Endothelial cell of umbilical vein (primary cell): ENCODE results near the gene SORCS2. TPM values are rescaled to one million over a fixed set of nuclear protein-coding genes. Genes with fewer than 3 reads are reported as not detected.

Experiments used
- BruUV-seq: library from RNA; stranded (reverse); fragments of 400-500 nt; replicated peaks from 2 replicates; lab custom pipeline; 2021; lab: Mats Ljungman, UMichigan
- CTCF ChIA-PET: fragments of 300-600, 350-600 bp; sonication (Branson Sonifier 250); formaldehyde crosslinking; loops from one replicate; lab custom pipeline; 2021; ENCODE audit warnings: antibody characterized with exemption, inconsistent platforms; lab: Charles Lee
- POLR2A ChIA-PET: fragments of 300-600, 350-600 bp; sonication (Branson Sonifier 250); formaldehyde crosslinking; loops from one replicate; lab custom pipeline; 2021; ENCODE audit warnings: antibody characterized with exemption, inconsistent platforms; lab: Charles Lee
- DNase-seq: peaks from one replicate; pipeline ENCODE4 v3.0.0-alpha.2; 2011; ENCODE audit warnings: low read depth, low spot score
- FAIRE-seq: peaks from 2 replicates; lab custom pipeline; 2011; peaks lifted over from hg19 to GRCh38; lab: Jason Lieb, UNC
- H2AFZ ChIP-seq: 2 replicates; pipeline ENCODE4 v1.6.0; 2012; ENCODE audit warnings: low read depth, low read length, control low read depth, inconsistent platforms
- H3K27ac ChIP-seq: 2 replicates; pipeline ENCODE4 v1.5.1; 2011; ENCODE audit warnings: low read depth, mild to moderate bottlenecking, control low read depth, low read length, moderate library complexity; ENCODE audit not compliant: insufficient read depth
- H3K27me3 ChIP-seq, 2 experiments: 2 replicates each; pipeline versions ENCODE4 v1.6.0 to v1.6.1; 2011; ENCODE audit warnings: low read length in 2 of 2, mixed read lengths in 1 of 2; ENCODE audit not compliant: control insufficient read depth in 2 of 2, insufficient read depth in 2 of 2
- H3K36me3 ChIP-seq, 2 experiments: 2 replicates in 1 of 2; 3 replicates in 1 of 2; pipeline ENCODE4 v1.5.1; 2011; ENCODE audit warnings: low read length in 2 of 2, mild to moderate bottlenecking in 1 of 2, moderate library complexity in 1 of 2; ENCODE audit not compliant: control insufficient read depth in 2 of 2, insufficient read depth in 2 of 2; ENCODE audit errors: extremely low read depth in 1 of 2
- H3K4me1 ChIP-seq: 3 replicates; pipeline ENCODE4 v1.5.1; 2011; ENCODE audit warnings: mild to moderate bottlenecking, low read length; ENCODE audit not compliant: control insufficient read depth, insufficient read depth; ENCODE audit errors: extremely low read depth
- H3K4me2 ChIP-seq: 2 replicates; pipeline ENCODE4 v1.6.1; 2011; ENCODE audit warnings: low read length, control low read depth, mixed read lengths; ENCODE audit not compliant: insufficient read depth
- H3K4me3 ChIP-seq, 3 experiments: fragments of 200-600 bp in 1 of 3; sonication (generic), shearing (Covaris generic) in 1 of 3; replicated peaks in 1 of 3; 2 replicates each; pipeline ENCODE4 v1.5.1; 2011 to 2016; ENCODE audit warnings: control low read depth in 3 of 3, low read length in 3 of 3, mild to moderate bottlenecking in 2 of 3, inconsistent platforms in 1 of 3, low read depth in 1 of 3, moderate library complexity in 1 of 3; ENCODE audit not compliant: insufficient read depth in 1 of 3
- H3K79me2 ChIP-seq: 2 replicates; pipeline ENCODE4 v1.6.0; 2012; ENCODE audit warnings: low read length, inconsistent platforms; ENCODE audit not compliant: control insufficient read depth, insufficient read depth
- H3K9ac ChIP-seq: replicated peaks from 2 replicates; pipeline ENCODE3; 2011; ENCODE audit warnings: low read length, control low read depth; ENCODE audit not compliant: insufficient read depth; ENCODE audit errors: extremely low read depth
- H3K9me1 ChIP-seq: replicated peaks from 3 replicates; pipeline ENCODE4 v1.6.0; 2011; ENCODE audit warnings: mild to moderate bottlenecking, low read length; ENCODE audit not compliant: control insufficient read depth, insufficient read depth; ENCODE audit errors: extremely low read depth
- H3K9me3 ChIP-seq: replicated peaks from 2 replicates; pipeline ENCODE4 v1.5.1; 2012; ENCODE audit warnings: low read length, inconsistent platforms; ENCODE audit not compliant: control insufficient read depth, insufficient read depth
- H4K20me1 ChIP-seq: replicated peaks from 2 replicates; pipeline ENCODE3; 2011; ENCODE audit warnings: mild to moderate bottlenecking, low read length; ENCODE audit not compliant: control insufficient read depth, insufficient read depth; ENCODE audit errors: extremely low read depth
- EZH2 ChIP-seq: IDR thresholded peaks from 2 replicates; pipeline ENCODE4 v1.6.1; 2012; ENCODE audit warnings: borderline replicate concordance, low read depth, mild to moderate bottlenecking, moderate library complexity, low read length, inconsistent platforms; ENCODE audit not compliant: severe bottlenecking
- FOS ChIP-seq: IDR thresholded peaks from 2 replicates; pipeline ENCODE4 v1.6.1; 2011; ENCODE audit warnings: mild to moderate bottlenecking, low read length, moderate library complexity, borderline replicate concordance; ENCODE audit not compliant: insufficient read depth
- GATA2 ChIP-seq: IDR thresholded peaks from 2 replicates; pipeline ENCODE4 v1.7.0; 2011; ENCODE audit warnings: low read depth, mild to moderate bottlenecking, moderate library complexity, mixed read lengths, low read length; ENCODE audit not compliant: insufficient read length, insufficient read depth
- JUN ChIP-seq: IDR thresholded peaks from 2 replicates; pipeline ENCODE4 v1.6.1; 2011; ENCODE audit warnings: borderline replicate concordance, low read depth; ENCODE audit not compliant: insufficient read length, insufficient read depth
- MYC ChIP-seq: IDR thresholded peaks from one replicate; pipeline ENCODE4 v1.6.1; 2011; ENCODE audit warnings: mild to moderate bottlenecking, low read depth, low read length
- POLR2A ChIP-seq: IDR thresholded peaks from 2 replicates; pipeline ENCODE4 v1.6.1; 2012; ENCODE audit warnings: low read depth, mild to moderate bottlenecking, control low read depth, low read length
- POLR2AphosphoS5 ChIP-seq: IDR thresholded peaks from 2 replicates; pipeline ENCODE4 v1.6.1; 2012; ENCODE audit warnings: low read depth, mild to moderate bottlenecking, control low read depth, low read length, moderate library complexity; ENCODE audit not compliant: insufficient read depth
- dilution Hi-C: fragments of 300-500 bp; cut with MboI; formaldehyde crosslinking; loops from one replicate; pipeline ENCODE4 v1.15.0; 2019; ENCODE audit warnings: low sequenced_read_pairs; ENCODE audit not compliant: extremely low pct_ligation_motif_present
- intact Hi-C: fragments of 100-400 bp; cut with micrococcal nuclease; formaldehyde crosslinking; loops from one replicate; pipeline ENCODE4 v1.10.0; 2022
- polyA plus RNA-seq, 4 experiments: library from polyadenylated mRNA; depleted of rRNA in 3 of 4; stranded (reverse) in 3 of 4; unstranded in 1 of 4; fragments of >200 nt; gene quantifications; 2 replicates each; pipeline versions ENCODE4 v1.2.1 to v1.2.3, GENCODE V29; 2011 to 2012; ENCODE audit warnings: missing spikeins in 1 of 4
- total RNA-seq: library from RNA; stranded (reverse); gene quantifications from 2 replicates; pipeline ENCODE4 v1.2.3, GENCODE V29; 2021
- TF ChIP-seq, protein P1 (sequence below): IDR thresholded peaks from 2 replicates; pipeline ENCODE4 v1.6.1; 2011; ENCODE audit not compliant: insufficient read depth, insufficient read length
- TF ChIP-seq, protein P2 (sequence below), 2 donors: IDR thresholded peaks; 1 replicate in 1 of 2; 2 replicates in 1 of 2; pipeline ENCODE4 v1.5.1; 2011; ENCODE audit warnings: low read length in 2 of 2, mild to moderate bottlenecking in 2 of 2, moderate library complexity in 2 of 2, control low read depth in 1 of 2, inconsistent platforms in 1 of 2, low read depth in 1 of 2; ENCODE audit not compliant: insufficient read depth in 1 of 2; ENCODE audit errors: extremely low read depth in 1 of 2

SORCS2 gene
- total and polyA plus RNA-seq, 2 donors (not counting 3 experiments of a cell fraction or from before 2014, with no cell fraction given) = not detected

DNA sequence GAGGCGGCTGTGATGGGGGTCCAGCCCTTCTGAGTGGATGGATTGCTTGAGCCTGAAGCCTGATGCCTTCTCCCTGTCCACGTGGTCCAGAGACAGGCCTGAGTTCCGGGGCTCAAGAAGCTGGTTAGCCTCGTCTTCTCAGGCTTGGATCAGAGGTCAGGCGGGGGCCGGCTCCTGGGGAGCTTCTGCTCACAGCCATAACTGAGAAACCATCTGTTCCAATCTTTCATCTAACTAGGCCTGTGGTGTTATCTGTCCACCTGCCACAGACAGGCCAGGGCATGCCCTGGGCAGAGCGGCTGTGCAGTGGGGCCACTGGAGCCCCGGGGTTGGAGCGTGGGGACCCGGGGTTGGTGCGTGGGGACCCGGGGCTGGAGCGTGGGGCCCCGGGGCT, 63.1 kb downstream of the SORCS2 start:
- H3K27me3 ChIP-seq = no peaks in the 10 kb centered on the region
- no peak overlapping the region for H2AFZ ChIP-seq
- H3K36me3 ChIP-seq = no peaks in the 10 kb centered on the region
- ChIA-PET POLR2A (no interaction called here), CTCF (no interaction called here)
- no peaks in the 10 kb centered on the region for H3K4me1 ChIP-seq
- no peak overlapping the region for H3K4me2 ChIP-seq
- no peak overlapping the region for H3K9ac ChIP-seq
- no peak overlapping the region for H3K27ac ChIP-seq
- no peaks in the 10 kb centered on the region for H3K9me1 ChIP-seq
- H3K4me3 ChIP-seq = no peak overlapping the region
- TF ChIP-seq, protein P1, sequence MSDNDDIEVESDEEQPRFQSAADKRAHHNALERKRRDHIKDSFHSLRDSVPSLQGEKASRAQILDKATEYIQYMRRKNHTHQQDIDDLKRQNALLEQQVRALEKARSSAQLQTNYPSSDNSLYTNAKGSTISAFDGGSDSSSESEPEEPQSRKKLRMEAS = no peak
- TF ChIP-seq POLR2AphosphoS5 = no peak
- BruUV-seq = no TSS peak
- DNase-seq (no peak), FAIRE-seq (no peak)
- dilution Hi-C loops = no loop called here
- intact Hi-C loops = no loop called here
- H3K9me3 ChIP-seq = no peaks in the 10 kb centered on the region
- no peaks in the 10 kb centered on the region for H3K79me2 ChIP-seq
- H4K20me1 ChIP-seq = no peaks in the 10 kb centered on the region

DNA sequence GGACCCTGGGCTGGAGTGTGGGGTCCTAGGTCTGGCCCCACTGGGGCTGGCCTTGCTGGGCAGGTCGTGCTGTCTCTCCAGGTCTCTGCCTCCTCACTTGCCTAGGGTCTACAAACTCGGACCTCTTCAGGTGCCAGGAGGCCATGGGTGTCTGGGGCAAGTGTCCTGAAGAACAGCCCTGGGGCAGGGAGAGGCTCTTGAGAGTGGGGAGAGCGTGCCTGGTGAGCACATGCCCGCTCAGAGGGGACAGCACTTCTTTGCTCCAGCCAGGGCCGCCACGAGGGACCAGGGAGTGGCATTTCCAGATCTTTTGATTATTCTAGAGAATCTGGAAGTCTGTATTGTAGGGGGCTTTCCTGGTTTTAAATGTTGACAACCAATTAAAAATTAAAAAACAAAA, 63.7 kb downstream of the SORCS2 start:
- intact Hi-C loops (no loop called here), dilution Hi-C loops (no loop called here)
- Histone ChIP-seq H3K27ac (no peak overlapping the region), H3K79me2 (no peaks in the 10 kb centered on the region), H3K4me2 (no peak overlapping the region), H3K9me1 (no peaks in the 10 kb centered on the region), H3K9ac (no peak overlapping the region), H3K4me1 (no peaks in the 10 kb centered on the region), H4K20me1 (no peaks in the 10 kb centered on the region), H2AFZ (no peak overlapping the region), H3K9me3 (no peaks in the 10 kb centered on the region), H3K36me3 (no peaks in the 10 kb centered on the region), H3K4me3 (no peak overlapping the region), H3K27me3 (no peaks in the 10 kb centered on the region)
- no TSS peak for BruUV-seq
- FAIRE-seq = no peak
- TF ChIP-seq EZH2 (no peak), GATA2 (no peak), POLR2A (no peak), FOS (no peak), POLR2AphosphoS5 (no peak), MYC (no peak), JUN (no peak)
- TF ChIP-seq, protein P2, sequence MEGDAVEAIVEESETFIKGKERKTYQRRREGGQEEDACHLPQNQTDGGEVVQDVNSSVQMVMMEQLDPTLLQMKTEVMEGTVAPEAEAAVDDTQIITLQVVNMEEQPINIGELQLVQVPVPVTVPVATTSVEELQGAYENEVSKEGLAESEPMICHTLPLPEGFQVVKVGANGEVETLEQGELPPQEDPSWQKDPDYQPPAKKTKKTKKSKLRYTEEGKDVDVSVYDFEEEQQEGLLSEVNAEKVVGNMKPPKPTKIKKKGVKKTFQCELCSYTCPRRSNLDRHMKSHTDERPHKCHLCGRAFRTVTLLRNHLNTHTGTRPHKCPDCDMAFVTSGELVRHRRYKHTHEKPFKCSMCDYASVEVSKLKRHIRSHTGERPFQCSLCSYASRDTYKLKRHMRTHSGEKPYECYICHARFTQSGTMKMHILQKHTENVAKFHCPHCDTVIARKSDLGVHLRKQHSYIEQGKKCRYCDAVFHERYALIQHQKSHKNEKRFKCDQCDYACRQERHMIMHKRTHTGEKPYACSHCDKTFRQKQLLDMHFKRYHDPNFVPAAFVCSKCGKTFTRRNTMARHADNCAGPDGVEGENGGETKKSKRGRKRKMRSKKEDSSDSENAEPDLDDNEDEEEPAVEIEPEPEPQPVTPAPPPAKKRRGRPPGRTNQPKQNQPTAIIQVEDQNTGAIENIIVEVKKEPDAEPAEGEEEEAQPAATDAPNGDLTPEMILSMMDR (IDR thresholded peaks at IDR 0.05; ENCODE audit: extremely low read depth in 1 of 2, insufficient read depth in 1 of 2, low read depth in 1 of 2, low read length in 2 of 2) = no peak
- TF ChIP-seq, protein P1 = no peak
- CTCF ChIA-PET = no interaction called here
- DNase-seq = no peak
- POLR2A ChIA-PET = no interaction called here
